Muscle of leg (tissue), 11 donors: ENCODE measurements around the gene BUD23. TPM values are rescaled to one million over a fixed set of nuclear protein-coding genes. Genes with fewer than 3 reads are reported as not detected.

Experiments
- DNase-seq: peaks from one replicate; pipeline ENCODE4 v3.0.0; 2013
- H3K27ac ChIP-seq: one replicate; pipeline ENCODE4 v1.5.1; 2013; ENCODE audit warnings: mild to moderate bottlenecking, low read length, control low read depth
- H3K27me3 ChIP-seq: one replicate; pipeline ENCODE4 v1.6.1; 2013; ENCODE audit warnings: low read length; ENCODE audit not compliant: control insufficient read depth, insufficient read depth
- H3K36me3 ChIP-seq: one replicate; pipeline ENCODE4 v1.6.1; 2013; ENCODE audit warnings: low read length; ENCODE audit not compliant: control insufficient read depth, insufficient read depth
- H3K4me1 ChIP-seq: one replicate; pipeline ENCODE4 v1.6.1; 2013; ENCODE audit warnings: low read length; ENCODE audit not compliant: control insufficient read depth, insufficient read depth
- H3K4me3 ChIP-seq: one replicate; pipeline ENCODE4 v1.5.1; 2013; ENCODE audit warnings: low read length, control low read depth
- H3K9me3 ChIP-seq: replicated peaks from 2 replicates; pipeline ENCODE4 v1.6.1; 2013; ENCODE audit warnings: low read depth, low read length; ENCODE audit not compliant: control insufficient read depth
- WGBS: methylation state at CpG from one replicate; pipeline ENCODE4 v1.1.5; 2013; ENCODE audit warnings: missing lambda C conversion rate; ENCODE audit not compliant: insufficient coverage; 5-methylcytosine and 5-hydroxymethylcytosine counted together
- polyA plus RNA-seq, 8 donors: library from polyadenylated mRNA; unstranded; fragments of 120-200 nt; gene quantifications; one replicate each; pipeline versions ENCODE4 v1.2.1 to v1.2.3, GENCODE V29; 2013; ENCODE audit warnings: inconsistent platforms in 1 of 8, low replicate concordance in 1 of 8; ENCODE audit not compliant: insufficient read length in 8 of 8, insufficient read depth in 1 of 8
- total RNA-seq: library from RNA; stranded (reverse); fragments of 120-200 nt; gene quantifications from one replicate; pipeline ENCODE4 v1.2.4, GENCODE V29; 2013

The BUD23 gene
- total and polyA plus RNA-seq, 9 donors = 34.3 to 87.1 (median 78.9) TPM

- Histone ChIP-seq H3K9me3 (no peaks in the 10 kb centered on the region), H3K36me3 (peaks cover 27% of the 10 kb centered on the region), H3K4me1 (peaks cover 18% of the 10 kb centered on the region), H3K27me3 (no peaks in the 10 kb centered on the region), H3K4me3 (no peak overlapping the region), H3K27ac (no peak overlapping the region)
- no peak for DNase-seq
- 100% methylated on average over 3 of the region's 6 CpGs for WGBS
These were observed 4.5 kb upstream of the BUD23 start for GRCh38 chr7:73678862-73679261.

DNA sequence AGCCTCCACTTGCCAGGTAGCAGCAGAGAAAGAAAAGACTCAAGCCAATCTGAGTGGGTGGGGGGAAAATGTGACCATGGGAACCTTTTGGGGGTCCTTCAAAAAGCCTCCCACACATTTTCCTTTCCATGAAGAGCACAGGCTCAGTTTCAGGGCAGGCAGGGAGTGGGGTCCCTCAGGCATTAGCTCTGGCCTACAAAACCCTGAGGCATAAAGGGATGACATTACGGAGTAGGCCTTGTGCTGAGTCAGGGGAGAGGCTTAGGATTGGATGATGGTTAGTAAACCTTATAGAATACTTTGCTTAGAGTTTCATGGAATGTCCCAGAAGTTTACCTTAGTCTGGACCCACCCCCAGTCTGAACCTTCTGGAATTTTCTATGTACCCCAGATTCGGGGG, 3.7 kb upstream of the BUD23 start:
- H3K27me3 ChIP-seq = no peaks in the 10 kb centered on the region
- no peaks in the 10 kb centered on the region for H3K9me3 ChIP-seq
- H3K4me1 ChIP-seq = peaks cover 26% of the 10 kb centered on the region
- 80% methylated on average over 1 of the region's 2 CpGs for WGBS
- no peak overlapping the region for H3K27ac ChIP-seq
- DNase-seq = no peak
- H3K36me3 ChIP-seq = peaks cover 27% of the 10 kb centered on the region
- H3K4me3 ChIP-seq = no peak overlapping the region

DNA sequence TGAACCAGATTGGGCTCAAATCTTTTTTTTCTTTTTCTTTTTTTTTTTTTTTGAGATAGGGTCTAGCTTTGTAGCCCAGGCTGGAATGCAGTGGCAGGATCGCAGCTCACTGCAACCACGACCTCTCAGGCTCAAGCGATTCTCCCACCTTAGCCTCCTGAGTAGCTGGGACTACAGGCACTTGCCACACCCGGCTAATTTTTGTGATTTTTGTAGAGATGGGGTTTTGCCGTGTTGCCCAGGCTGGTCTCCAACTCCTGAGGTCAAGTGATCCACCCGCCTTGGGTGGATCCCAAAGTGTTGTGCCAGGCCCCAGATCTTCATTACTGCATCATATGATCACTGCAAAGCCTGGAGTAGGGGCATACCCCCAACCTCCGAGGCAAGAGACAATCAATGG, 2.9 kb upstream of the BUD23 start:
- no peaks in the 10 kb centered on the region for H3K27me3 ChIP-seq
- H3K9me3 ChIP-seq = no peaks in the 10 kb centered on the region
- no CpG with 5 or more reads among the region's 7 CpGs for whole genome bisulfite sequencing
- no peak for DNase-seq
- H3K4me1 ChIP-seq = peaks cover 26% of the 10 kb centered on the region
- H3K36me3 ChIP-seq = peaks cover 30% of the 10 kb centered on the region
- H3K4me3 ChIP-seq = no peak overlapping the region
- H3K27ac ChIP-seq = no peak overlapping the region

- WGBS = 77% methylated on average over 7 of the region's 8 CpGs
- no peak for DNase-seq
- H3K36me3 ChIP-seq = peaks cover 30% of the 10 kb centered on the region
- H3K27me3 ChIP-seq = no peaks in the 10 kb centered on the region
- H3K4me3 ChIP-seq = no peak overlapping the region
- no peak overlapping the region for H3K27ac ChIP-seq
- peaks cover 26% of the 10 kb centered on the region for H3K4me1 ChIP-seq
- H3K9me3 ChIP-seq = no peaks in the 10 kb centered on the region
These were observed 2.4 kb upstream of the BUD23 start for GRCh38 chr7:73681031-73681430.

GRCh38 chr7:73682745-73683055, 697 bp upstream of the BUD23 start:
- Histone ChIP-seq H3K4me1 (peaks cover 26% of the 10 kb centered on the region), H3K36me3 (peaks cover 43% of the 10 kb centered on the region), H3K27ac (peak overlapping the region; percentile 83), H3K4me3 (peak overlapping the region; percentile 84), H3K27me3 (no peaks in the 10 kb centered on the region), H3K9me3 (no peaks in the 10 kb centered on the region)
- no peak for DNase-seq
- WGBS = under 1% methylated on average over 30 of the region's 33 CpGs

- H3K27ac ChIP-seq = peak overlapping the region; percentile 83
- H3K4me1 ChIP-seq = peaks cover 26% of the 10 kb centered on the region
- 16% methylated on average over 52 of the region's 58 CpGs for WGBS
- H3K9me3 ChIP-seq = no peaks in the 10 kb centered on the region
- no peaks in the 10 kb centered on the region for H3K27me3 ChIP-seq
- DNase-seq = peak; percentile 34
- H3K36me3 ChIP-seq = peaks cover 40% of the 10 kb centered on the region
- H3K4me3 ChIP-seq = peak overlapping the region; percentile 84
These were observed 644 bp downstream of the BUD23 start for GRCh38 chr7:73683788-73684693.

DNA sequence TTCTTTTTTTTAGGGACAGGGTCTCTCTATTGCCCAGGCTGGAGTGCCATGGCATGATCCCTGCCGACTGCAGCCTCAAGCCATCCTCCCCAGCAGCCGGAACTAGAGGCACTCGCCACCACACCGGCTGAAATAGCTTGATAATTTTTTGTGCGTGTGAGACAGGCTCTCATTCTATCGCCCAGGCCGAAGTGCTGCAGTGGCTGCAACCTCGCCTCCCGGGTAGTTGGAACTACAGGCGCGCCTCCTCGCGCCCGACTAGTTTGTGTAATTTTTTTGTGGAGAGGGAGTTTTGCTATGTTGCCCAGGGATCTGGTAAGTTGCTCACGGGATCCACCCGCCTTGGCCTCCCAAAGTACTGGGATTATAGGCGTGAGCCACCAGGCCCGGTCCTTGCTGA, 1.9 kb downstream of the BUD23 start:
- no peak for DNase-seq
- Histone ChIP-seq H3K36me3 (peaks cover 36% of the 10 kb centered on the region), H3K27me3 (no peaks in the 10 kb centered on the region), H3K4me1 (peaks cover 26% of the 10 kb centered on the region), H3K4me3 (no peak overlapping the region), H3K9me3 (no peaks in the 10 kb centered on the region), H3K27ac (no peak overlapping the region)
- 92% methylated on average over 13 of the region's 18 CpGs for WGBS

DNA sequence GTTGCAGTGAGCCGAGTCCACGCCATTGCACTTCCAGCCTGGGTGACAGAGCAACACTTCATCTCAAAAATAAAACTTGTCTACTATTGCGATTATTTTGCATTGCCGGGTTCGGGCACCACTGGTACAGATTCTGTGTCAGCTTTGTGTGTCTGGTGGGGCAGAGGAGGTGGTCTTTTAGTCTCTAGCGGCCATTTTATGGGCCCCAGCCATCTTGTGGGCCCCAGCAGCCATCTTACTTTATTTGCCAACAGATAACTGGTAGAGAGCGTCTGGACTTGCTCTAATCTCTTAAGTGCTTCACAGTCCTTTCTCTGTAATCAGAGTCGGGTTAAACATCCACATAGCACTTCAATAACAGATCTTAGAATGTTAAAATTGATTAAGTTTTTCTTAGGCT, 4.9 kb downstream of the BUD23 start:
- WGBS = 80% methylated on average over 1 of the region's 8 CpGs
- no peak overlapping the region for H3K27ac ChIP-seq
- peaks cover 7% of the 10 kb centered on the region for H3K4me1 ChIP-seq
- H3K27me3 ChIP-seq = no peaks in the 10 kb centered on the region
- H3K9me3 ChIP-seq = no peaks in the 10 kb centered on the region
- no peak for DNase-seq
- H3K36me3 ChIP-seq = peaks cover 61% of the 10 kb centered on the region
- no peak overlapping the region for H3K4me3 ChIP-seq

DNA sequence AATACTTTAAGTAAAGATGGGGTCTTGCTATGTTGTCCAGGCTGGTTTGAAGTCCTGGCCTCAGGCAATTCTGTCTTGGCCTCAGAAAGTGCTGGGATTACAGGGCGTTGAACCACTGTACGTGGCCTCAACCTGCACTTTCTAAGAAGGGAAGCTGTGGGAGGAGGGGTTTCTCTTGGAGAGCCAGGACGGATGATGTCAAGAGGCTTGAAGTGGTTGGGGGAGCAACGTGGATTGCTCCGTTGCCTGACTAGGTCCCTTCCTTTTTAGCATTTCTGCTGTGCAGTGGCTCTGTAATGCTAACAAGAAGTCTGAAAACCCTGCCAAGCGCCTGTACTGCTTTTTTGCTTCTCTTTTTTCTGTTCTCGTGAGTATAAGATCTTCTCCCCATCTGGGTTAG, 7.2 kb downstream of the BUD23 start:
- no peaks in the 10 kb centered on the region for H3K4me1 ChIP-seq
- no peak overlapping the region for H3K4me3 ChIP-seq
- WGBS = 88% methylated on average over 6 of the region's 7 CpGs
- H3K9me3 ChIP-seq = no peaks in the 10 kb centered on the region
- peaks cover 77% of the 10 kb centered on the region for H3K36me3 ChIP-seq
- no peak for DNase-seq
- no peak overlapping the region for H3K27ac ChIP-seq
- H3K27me3 ChIP-seq = no peaks in the 10 kb centered on the region

GRCh38 chr7:73696372-73696771, 13.0 kb downstream of the BUD23 start:
- H3K36me3 ChIP-seq = peaks cover 91% of the 10 kb centered on the region
- WGBS = no CpG with 5 or more reads among the region's 4 CpGs
- DNase-seq = no peak
- no peaks in the 10 kb centered on the region for H3K4me1 ChIP-seq
- H3K4me3 ChIP-seq = no peak overlapping the region
- no peaks in the 10 kb centered on the region for H3K9me3 ChIP-seq
- H3K27me3 ChIP-seq = no peaks in the 10 kb centered on the region
- no peak overlapping the region for H3K27ac ChIP-seq
